AG10803 (cell line): ENCODE measurements around the gene OPN1LW.

Experiments
- DNase-seq: peaks from one replicate; pipeline ENCODE4 v3.0.0; 2010; ENCODE audit warnings: low read depth
- H3K4me3 ChIP-seq: 2 replicates; pipeline ENCODE4 v1.5.1; 2011; ENCODE audit warnings: mild to moderate bottlenecking, low read length, control low read depth
- TF ChIP-seq, protein P1 (sequence below): conservative IDR thresholded peaks from 2 replicates; pipeline ENCODE4 v1.5.1; 2011; ENCODE audit warnings: mild to moderate bottlenecking, low read length, control low read depth, inconsistent platforms

Gene OPN1LW

DNA sequence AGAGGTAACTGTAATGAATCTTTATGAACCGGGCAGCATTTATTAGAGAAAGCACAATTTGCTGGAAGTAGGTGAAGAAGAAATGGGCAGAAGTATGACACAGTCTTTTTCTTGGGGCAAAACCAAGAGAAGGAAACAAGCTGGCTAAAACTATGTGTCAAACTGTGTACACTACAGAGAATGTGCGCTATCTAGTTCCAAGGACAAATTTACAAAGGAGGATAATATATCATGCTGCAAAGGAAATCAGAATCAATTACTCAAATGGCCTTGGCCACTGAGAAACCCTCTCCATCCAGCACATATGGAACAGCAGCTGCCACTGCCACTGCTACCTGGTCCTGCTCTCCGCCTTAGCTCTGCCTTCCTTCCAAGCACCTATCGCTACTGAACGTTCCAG lies 29.4 kb upstream of the OPN1LW start:
- no peak overlapping the region for H3K4me3 ChIP-seq
- TF ChIP-seq, protein P1, sequence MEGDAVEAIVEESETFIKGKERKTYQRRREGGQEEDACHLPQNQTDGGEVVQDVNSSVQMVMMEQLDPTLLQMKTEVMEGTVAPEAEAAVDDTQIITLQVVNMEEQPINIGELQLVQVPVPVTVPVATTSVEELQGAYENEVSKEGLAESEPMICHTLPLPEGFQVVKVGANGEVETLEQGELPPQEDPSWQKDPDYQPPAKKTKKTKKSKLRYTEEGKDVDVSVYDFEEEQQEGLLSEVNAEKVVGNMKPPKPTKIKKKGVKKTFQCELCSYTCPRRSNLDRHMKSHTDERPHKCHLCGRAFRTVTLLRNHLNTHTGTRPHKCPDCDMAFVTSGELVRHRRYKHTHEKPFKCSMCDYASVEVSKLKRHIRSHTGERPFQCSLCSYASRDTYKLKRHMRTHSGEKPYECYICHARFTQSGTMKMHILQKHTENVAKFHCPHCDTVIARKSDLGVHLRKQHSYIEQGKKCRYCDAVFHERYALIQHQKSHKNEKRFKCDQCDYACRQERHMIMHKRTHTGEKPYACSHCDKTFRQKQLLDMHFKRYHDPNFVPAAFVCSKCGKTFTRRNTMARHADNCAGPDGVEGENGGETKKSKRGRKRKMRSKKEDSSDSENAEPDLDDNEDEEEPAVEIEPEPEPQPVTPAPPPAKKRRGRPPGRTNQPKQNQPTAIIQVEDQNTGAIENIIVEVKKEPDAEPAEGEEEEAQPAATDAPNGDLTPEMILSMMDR: no peak
- no peak for DNase-seq

DNA sequence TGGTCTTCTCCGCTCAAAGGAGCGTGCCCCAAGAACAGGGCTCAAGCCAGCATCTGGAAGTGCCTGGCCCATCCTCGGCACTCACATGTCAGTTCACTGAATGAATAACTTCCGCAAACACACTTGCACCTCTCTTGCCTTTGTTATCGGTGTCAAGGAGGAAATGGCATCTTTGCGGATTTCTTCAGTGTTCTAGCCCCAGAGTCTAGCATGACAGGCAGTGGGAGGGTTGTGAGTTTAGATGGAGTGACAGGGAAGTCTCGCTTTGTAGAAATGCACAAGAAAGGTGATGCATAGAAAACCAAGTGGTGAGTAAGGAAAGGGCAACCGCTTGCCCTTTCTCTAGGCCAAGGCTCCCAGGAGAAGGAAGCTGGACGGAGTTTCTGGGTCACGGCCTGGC lies 29.0 kb upstream of the OPN1LW start:
- H3K4me3 ChIP-seq: no peak overlapping the region
- TF ChIP-seq, protein P1: no peak
- DNase-seq: no peak

DNA sequence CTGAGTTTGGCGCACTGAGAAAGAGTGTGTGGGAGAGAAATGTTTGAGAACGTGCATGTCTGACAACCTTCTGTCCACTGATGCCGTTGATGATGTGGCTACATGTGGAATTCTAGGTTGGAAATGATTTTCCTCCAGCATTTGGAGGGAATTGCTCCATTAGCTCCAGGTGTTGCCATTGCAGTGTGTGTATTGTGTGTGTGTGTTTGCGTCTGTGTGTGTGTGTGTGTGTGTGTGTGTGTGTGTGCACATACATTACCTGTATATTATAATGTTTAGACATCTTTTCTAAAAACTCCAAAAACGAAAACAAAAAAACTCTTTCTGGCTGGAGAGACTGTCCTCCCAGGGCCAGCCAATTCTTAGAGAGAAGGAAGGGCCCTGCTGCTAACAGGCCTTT lies 28.3 kb upstream of the OPN1LW start:
- DNase-seq: no peak
- TF ChIP-seq, protein P1: no peak
- H3K4me3 ChIP-seq: no peak overlapping the region

DNA sequence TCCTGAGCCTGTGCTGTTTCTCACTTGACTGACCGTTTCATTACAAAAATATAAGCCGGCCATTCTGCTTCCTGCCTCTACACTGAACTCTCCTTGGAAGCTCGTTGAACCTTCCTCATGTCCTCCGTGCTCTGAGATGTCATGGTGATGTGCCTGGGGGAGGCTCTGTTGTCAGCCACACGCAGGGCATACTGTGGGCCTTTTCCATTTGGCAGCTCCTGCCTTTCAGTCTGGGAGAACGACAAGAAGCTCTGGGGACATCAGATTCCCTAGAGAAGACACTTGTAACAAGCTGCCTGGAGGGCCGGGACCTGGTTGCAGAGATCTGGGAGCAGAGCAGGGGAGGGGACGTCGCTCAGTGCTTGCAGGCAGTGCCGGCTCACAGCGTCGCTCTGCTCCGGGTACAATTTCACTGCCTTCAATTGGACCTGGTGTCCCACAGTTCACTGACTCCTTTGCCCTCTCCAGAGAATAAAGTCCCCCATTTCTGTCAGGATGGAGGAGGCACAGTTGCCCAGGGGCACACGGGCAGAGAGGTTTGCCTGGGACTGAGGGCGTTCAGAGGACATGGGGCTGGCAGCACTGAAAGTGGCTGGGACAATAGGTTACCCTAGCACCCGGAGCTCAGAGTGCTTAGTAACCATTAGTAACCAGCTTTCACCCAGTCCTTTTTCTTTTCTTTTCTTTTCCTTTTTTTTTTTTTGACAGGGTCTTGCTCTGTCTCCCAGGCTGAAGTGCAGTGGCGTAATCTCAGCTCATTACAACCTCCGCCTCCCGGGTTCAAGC lies 27.4 kb upstream of the OPN1LW start:
- TF ChIP-seq, protein P1: no peak
- DNase-seq: no peak
- H3K4me3 ChIP-seq: no peak overlapping the region

DNA sequence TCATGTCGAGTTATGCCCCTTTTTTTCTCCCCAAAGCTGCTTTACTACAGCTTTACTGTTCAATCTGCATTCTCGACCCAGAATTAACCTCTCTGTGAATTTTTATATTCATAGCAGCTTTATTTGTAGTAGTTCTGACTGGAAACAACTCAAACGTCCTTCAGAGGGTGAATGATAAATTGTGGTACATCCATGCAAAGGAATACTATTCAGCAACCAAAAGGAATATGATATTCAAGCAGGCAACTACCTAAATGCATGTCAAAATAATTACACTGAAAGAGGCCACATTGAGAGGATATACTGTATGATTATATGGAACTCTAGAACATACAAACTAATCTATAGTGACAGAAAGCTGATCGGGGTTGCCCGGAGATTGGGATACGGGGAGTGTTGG lies 26.5 kb upstream of the OPN1LW start:
- TF ChIP-seq, protein P1: no peak
- DNase-seq: no peak
- no peak overlapping the region for H3K4me3 ChIP-seq

DNA sequence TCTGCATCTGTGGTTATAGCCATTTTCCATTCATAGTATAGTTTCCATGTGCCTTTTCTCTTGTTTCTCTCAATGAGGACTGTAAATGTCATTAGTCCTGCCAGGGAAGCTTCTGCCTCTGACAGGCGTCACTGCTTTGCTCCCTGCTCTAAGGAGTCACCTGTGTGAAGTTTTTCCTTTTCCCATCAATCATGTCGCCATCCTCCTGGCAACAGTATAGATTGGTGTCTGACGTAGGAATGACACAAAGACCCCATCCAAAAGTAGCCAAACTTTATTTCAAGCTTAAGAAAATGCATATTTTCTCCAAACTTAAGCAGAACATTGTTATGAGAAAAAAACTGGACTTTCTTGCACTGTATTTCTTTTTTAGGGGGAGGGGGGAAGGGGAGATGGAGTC lies 23.5 kb upstream of the OPN1LW start:
- no peak for DNase-seq
- TF ChIP-seq, protein P1: no peak
- H3K4me3 ChIP-seq: no peak overlapping the region

DNA sequence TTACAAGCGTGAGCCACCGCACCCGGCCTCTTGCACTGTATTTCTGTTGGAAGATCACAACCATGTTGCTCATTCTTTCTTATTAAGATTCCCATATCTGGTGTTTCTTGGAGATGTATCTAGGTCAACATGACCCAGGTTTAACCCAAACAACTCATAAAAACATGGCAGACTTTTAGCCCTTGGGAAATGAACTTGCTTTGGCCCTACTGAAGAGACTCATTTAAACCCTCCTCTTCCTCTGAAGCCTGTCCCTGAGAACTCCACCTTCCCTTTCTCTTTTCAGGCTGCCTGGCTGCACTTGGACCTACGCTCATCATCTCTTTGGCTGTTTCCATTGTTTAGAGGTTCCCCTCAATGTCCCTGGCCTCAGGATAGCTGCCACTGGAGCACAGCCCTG lies 22.8 kb upstream of the OPN1LW start:
- DNase-seq: no peak

More for the DNA sequence above, 22.8 kb upstream of the OPN1LW start:
- TF ChIP-seq, protein P1: no peak
- no peak overlapping the region for H3K4me3 ChIP-seq
